Activated CD8-positive, alpha-beta memory T cell treated with anti-CD3 and anti-CD28 coated beads, Interleukin-2, amount 50 U/mL, for 4 hours (primary cell): Measurements from ENCODE around the gene SETD4.

ENCODE experiments used
- DNase-seq: peaks from one replicate; pipeline ENCODE4 v3.0.0-alpha.2; 2020

The SETD4 gene

GRCh38 chr21:36044056-36044455 is 16.3 kb downstream of the SETD4 start:
- no peak for DNase-seq

- no peak for DNase-seq
Observed at GRCh38 chr21:36041910-36042309, 18.4 kb downstream of the SETD4 start.

- DNase-seq = no peak
Observed at GRCh38 chr21:36040389-36040788, 19.9 kb downstream of the SETD4 start.

- DNase-seq = no peak
Observed at GRCh38 chr21:36039861-36040260, 20.5 kb downstream of the SETD4 start.

GRCh38 chr21:36038701-36039497 is 21.4 kb downstream of the SETD4 start:
- DNase-seq = no peak

GRCh38 chr21:36035381-36035791 is 24.9 kb downstream of the SETD4 start:
- DNase-seq = no peak

GRCh38 chr21:36034211-36034913 is 26.0 kb downstream of the SETD4 start:
- DNase-seq = no peak

- no peak for DNase-seq
Observed at GRCh38 chr21:36032647-36033406, 27.5 kb downstream of the SETD4 start.

GRCh38 chr21:36030581-36031189 is 29.6 kb downstream of the SETD4 start:
- no peak for DNase-seq

- DNase-seq = no peak
Observed at GRCh38 chr21:36029309-36029708, 31.0 kb downstream of the SETD4 start.

GRCh38 chr21:36028127-36029069 is 31.9 kb downstream of the SETD4 start:
- peak; percentile 64 for DNase-seq

- no peak for DNase-seq
Observed at GRCh38 chr21:36027347-36027746, 33.0 kb downstream of the SETD4 start.

- DNase-seq = no peak
Observed at GRCh38 chr21:36024782-36025181, 35.5 kb downstream of the SETD4 start.

GRCh38 chr21:36023092-36023480 is 37.2 kb downstream of the SETD4 start:
- DNase-seq = no peak

GRCh38 chr21:36022427-36023091 is 37.8 kb downstream of the SETD4 start:
- DNase-seq = no peak

GRCh38 chr21:36021251-36021837 is 39.0 kb downstream of the SETD4 start:
- no peak for DNase-seq

- no peak for DNase-seq
Observed at GRCh38 chr21:36015045-36015444, 45.3 kb downstream of the SETD4 start.

GRCh38 chr21:36010801-36011200 is 49.5 kb downstream of the SETD4 start:
- DNase-seq = no peak

- DNase-seq = no peak
Observed at GRCh38 chr21:36008505-36008904, 51.8 kb downstream of the SETD4 start.

- DNase-seq = no peak
Observed at GRCh38 chr21:36005879-36006400, 54.4 kb downstream of the SETD4 start.

GRCh38 chr21:36005018-36005417 is 55.3 kb downstream of the SETD4 start:
- no peak for DNase-seq
